HUES48 (cell line): Measurements from ENCODE around the gene RNASE1.

Source experiments
- H3K27ac ChIP-seq: one replicate; pipeline ENCODE4 v1.7.0; 2013; ENCODE audit warnings: low read depth, low read length, inconsistent platforms
- H3K27me3 ChIP-seq: 2 replicates; pipeline ENCODE4 v1.6.1; 2013; ENCODE audit warnings: mild to moderate bottlenecking, low read length; ENCODE audit not compliant: control insufficient read depth, insufficient read depth
- H3K36me3 ChIP-seq: 2 replicates; pipeline ENCODE4 v1.6.1; 2013; ENCODE audit warnings: low read length; ENCODE audit not compliant: control insufficient read depth, insufficient read depth
- H3K4me1 ChIP-seq: 2 replicates; pipeline ENCODE4 v1.6.1; 2013; ENCODE audit warnings: mild to moderate bottlenecking, low read length; ENCODE audit not compliant: control insufficient read depth, insufficient read depth
- H3K4me3 ChIP-seq: 2 replicates; pipeline ENCODE4 v1.5.1; 2013; ENCODE audit warnings: mild to moderate bottlenecking, low read depth, low read length
- H3K9ac ChIP-seq: 2 replicates; pipeline ENCODE4 v1.6.1; 2013; ENCODE audit warnings: mild to moderate bottlenecking, low read depth, low read length, moderate library complexity
- H3K9me3 ChIP-seq: 2 replicates; pipeline ENCODE4 v1.6.1; 2013; ENCODE audit warnings: low read length; ENCODE audit not compliant: control insufficient read depth, insufficient read depth

The RNASE1 gene

DNA sequence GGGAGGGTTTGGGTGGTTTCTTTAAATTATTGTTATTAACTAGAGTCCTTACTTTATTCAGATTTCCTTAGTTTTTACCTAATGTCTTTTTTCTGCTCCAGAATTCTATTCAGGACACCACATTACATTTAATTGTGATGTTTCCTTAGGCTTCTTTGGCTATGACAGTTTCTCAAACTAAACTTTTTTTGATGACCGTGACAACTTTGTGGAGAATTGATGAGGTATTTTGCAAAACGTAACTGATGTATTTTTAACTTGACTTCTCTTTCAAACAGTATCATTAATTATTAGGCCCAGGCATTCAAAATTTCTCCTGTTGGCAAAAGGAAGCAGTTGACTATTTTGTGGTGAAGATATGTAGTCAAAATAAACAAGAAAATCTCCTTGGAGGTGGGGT, 11.0 kb downstream of the RNASE1 start:
- Histone ChIP-seq H3K9ac (no peak overlapping the region), H3K4me3 (no peak overlapping the region), H3K9me3 (no peaks in the 10 kb centered on the region), H3K27ac (no peak overlapping the region), H3K36me3 (no peaks in the 10 kb centered on the region), H3K4me1 (peaks cover 21% of the 10 kb centered on the region), H3K27me3 (no peaks in the 10 kb centered on the region)

DNA sequence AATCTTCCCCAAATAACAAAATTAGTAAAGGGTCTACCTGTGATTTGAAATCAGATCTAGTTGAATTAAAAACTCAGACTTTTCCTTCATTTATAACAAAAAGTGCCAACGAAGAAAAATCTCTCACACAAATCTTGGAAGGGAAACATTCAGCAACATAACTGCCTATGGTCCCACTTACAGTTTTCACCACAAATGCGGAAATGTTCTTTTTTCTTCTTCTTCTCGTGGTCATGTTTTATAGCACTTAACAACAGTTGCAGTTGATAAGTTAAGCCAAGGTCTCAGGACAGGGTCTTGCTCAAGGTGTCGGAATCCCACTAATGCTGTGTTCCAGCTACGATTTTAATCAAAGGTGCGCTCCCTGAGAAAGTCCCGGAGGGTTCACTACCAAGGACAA, 11.5 kb downstream of the RNASE1 start:
- no peaks in the 10 kb centered on the region for H3K27me3 ChIP-seq
- H3K9me3 ChIP-seq, result no peaks in the 10 kb centered on the region
- peaks cover 21% of the 10 kb centered on the region for H3K4me1 ChIP-seq
- no peaks in the 10 kb centered on the region for H3K36me3 ChIP-seq
- H3K4me3 ChIP-seq, result no peak overlapping the region
- H3K9ac ChIP-seq, result no peak overlapping the region
- H3K27ac ChIP-seq, result no peak overlapping the region

DNA sequence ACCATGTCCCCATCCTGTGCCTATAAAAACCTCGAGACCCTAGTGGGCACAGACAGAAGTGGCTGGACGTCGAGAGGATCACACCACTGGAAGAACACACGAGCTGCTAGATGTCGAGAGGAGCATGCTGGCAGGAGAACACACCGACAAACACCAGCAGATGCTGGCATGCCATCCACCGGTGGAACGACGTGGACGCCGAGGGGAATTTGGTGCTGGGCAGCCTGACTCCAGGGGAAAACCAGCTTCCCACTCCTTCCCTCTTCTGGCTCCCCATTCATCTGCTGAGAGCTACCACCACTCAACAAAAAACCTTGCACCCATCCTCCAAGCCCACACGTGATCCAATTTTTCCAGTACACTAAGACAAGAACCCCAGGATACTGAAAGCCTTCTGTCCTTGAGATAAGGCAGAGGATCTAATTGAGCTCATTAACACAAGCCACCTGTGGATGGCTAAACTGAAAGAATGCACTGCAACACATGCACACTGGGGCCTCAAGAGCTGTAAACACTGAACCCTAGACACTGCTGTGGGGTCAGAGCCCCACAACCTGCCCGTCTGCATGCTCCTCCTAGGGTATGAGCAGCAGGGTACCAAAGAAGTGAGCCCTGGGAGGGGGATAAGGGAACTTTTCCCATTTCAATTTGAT, 12.1 kb downstream of the RNASE1 start:
- Histone ChIP-seq H3K4me3 (no peak overlapping the region), H3K27ac (no peak overlapping the region), H3K9ac (no peak overlapping the region), H3K4me1 (peaks cover 21% of the 10 kb centered on the region), H3K36me3 (no peaks in the 10 kb centered on the region), H3K9me3 (no peaks in the 10 kb centered on the region), H3K27me3 (no peaks in the 10 kb centered on the region)

DNA sequence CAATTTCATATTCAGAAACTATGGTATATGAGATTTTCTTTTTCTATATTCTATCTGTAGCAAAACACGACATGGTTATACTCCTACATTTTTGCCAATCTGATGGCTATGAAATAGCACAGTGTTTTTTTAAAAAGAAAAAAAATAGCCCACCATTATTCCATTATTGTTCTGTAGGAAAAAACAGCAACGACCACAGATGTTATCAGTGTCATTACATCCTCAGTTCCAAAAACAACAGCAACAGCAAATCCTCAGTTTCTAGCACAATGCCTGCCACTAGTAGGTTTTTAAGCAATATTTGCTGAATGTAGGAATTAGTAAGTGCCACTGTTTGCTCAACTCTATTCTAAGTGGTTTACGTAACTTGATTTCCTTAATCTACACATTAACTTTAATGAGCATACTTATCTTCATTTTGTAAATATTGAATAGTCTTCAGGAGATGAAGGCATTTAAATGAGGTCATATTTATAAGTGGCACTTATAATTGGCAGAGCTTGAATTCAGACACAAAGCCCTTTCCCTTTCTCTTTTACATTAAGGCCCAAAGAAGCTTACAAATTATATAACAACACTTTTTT, 13.3 kb downstream of the RNASE1 start:
- Histone ChIP-seq H3K27ac (no peak overlapping the region), H3K4me1 (peaks cover 14% of the 10 kb centered on the region), H3K9ac (no peak overlapping the region), H3K36me3 (no peaks in the 10 kb centered on the region), H3K27me3 (no peaks in the 10 kb centered on the region), H3K4me3 (no peak overlapping the region), H3K9me3 (no peaks in the 10 kb centered on the region)

DNA sequence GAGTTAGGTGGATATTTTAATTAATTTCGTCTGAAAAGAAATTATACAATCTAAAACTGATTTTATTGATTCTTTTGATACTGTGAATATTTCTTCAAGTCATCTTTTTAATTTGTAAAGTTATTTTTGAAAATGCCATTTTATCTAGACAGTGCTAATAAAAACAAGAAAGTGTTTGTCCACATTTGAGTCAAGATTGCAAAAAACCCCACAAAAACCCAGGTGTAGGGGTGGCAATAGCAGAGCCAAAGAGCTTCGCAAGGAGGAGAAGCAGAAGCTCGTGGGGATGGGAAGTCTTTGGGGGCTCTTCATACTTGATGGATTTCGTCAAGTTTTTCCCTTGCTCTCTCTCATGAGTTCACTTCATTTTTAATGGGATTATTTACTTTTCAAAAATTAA, 15.6 kb downstream of the RNASE1 start:
- no peak overlapping the region for H3K4me3 ChIP-seq
- H3K9me3 ChIP-seq, result no peaks in the 10 kb centered on the region
- H3K27ac ChIP-seq, result no peak overlapping the region
- H3K9ac ChIP-seq, result no peak overlapping the region
- H3K4me1 ChIP-seq, result peaks cover 24% of the 10 kb centered on the region
- H3K36me3 ChIP-seq, result no peaks in the 10 kb centered on the region
- H3K27me3 ChIP-seq, result no peaks in the 10 kb centered on the region

DNA sequence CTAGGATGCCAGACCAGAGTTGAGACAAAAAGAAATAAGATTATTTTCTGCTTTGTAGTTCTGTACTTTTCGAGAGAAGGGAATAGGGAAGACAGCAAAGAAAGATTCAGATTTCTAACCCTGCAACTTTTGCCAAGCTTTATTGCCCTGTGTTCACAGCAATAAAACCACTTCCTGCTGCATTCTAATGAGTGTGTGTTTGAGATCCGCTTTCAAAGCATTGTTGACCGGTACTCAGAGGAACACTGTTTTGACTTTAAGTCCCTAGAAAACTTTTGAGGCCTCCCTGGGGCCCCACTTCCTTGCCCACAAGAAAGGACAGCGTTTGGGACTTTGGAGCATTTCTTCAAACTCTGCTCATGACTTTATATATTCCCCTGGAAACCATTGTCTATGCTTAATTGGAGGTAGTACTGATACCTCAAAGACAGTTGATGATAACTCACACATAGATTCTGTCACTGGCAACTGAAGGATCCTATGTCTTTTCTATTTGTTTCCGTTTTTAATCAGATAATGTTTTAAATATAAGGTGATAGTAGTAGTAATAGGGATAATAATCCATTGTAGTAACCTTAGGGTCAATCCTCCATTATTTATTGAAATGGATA, 20.3 kb downstream of the RNASE1 start:
- H3K27me3 ChIP-seq, result no peaks in the 10 kb centered on the region
- no peaks in the 10 kb centered on the region for H3K9me3 ChIP-seq
- H3K9ac ChIP-seq, result no peak overlapping the region
- no peak overlapping the region; the same call in 1 of the 2 replicates for H3K4me3 ChIP-seq
- H3K4me1 ChIP-seq, result peaks cover 36% of the 10 kb centered on the region
- H3K27ac ChIP-seq, result peak overlapping the region; percentile 51
- H3K36me3 ChIP-seq, result no peaks in the 10 kb centered on the region

DNA sequence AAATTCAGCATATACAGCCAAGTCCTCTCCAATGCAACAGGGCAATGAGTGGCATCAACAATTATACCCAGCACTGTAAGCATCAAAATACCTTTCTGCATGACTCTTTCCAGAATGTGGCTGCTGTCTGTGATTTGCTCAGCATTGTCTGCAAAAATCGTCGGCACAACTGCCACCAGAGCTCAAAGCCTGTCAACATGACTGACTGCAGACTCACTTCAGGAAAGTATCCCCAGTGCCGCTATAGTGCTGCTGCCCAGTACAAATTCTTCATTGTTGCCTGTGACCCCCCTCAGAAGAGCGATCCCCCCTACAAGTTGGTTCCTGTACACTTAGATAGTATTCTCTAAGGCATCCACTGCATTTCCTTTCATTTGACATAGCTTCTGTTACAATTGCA, 20.8 kb downstream of the RNASE1 start:
- Histone ChIP-seq H3K4me3 (no peak overlapping the region), H3K27ac (peak overlapping the region; percentile 51), H3K36me3 (no peaks in the 10 kb centered on the region), H3K27me3 (no peaks in the 10 kb centered on the region), H3K9me3 (no peaks in the 10 kb centered on the region), H3K4me1 (peaks cover 36% of the 10 kb centered on the region), H3K9ac (no peak overlapping the region)

DNA sequence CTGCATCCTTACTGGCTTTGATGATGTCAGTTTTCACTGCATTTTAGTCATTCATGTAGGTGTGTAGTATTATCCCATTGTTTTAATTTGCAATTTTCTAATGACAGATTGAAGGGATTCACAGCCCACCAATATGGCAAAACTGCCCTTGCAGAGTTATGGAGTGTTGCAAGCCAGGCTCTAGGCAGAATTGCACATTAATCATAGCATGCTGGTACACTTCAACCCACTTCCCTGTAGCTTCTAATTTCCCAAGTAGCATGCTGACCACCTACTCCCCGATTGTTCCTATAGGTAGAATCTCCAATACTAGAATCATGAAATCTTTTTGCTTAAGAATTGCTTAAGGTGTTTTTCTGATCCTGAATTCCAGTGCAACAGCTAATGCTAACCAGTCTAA, 26.7 kb downstream of the RNASE1 start:
- Histone ChIP-seq H3K27ac (no peak overlapping the region), H3K27me3 (no peaks in the 10 kb centered on the region), H3K4me3 (no peak overlapping the region), H3K9ac (no peak overlapping the region), H3K4me1 (peaks cover 34% of the 10 kb centered on the region), H3K9me3 (peaks cover 7% of the 10 kb centered on the region), H3K36me3 (no peaks in the 10 kb centered on the region)

DNA sequence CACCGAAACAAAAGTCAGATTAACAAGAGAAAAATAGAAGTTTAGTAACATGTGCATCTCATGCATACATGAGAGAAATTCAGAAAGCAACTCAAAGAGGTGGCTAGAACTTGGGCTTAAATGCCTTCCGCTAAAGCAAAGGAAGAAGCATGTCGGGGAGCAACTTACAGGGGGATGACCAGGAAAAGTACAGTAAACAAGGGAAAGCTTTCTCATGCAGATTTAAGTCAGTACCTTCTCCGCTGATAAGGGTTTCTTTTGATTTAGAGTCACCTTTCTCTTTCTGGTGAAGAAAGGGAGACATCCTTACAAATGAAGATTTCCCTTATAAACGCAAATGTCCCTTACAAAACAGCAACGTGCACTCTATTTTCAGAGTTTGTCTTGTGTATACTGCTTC, 27.6 kb downstream of the RNASE1 start:
- peak overlapping the region; percentile 75 for H3K27ac ChIP-seq
- H3K9me3 ChIP-seq, result peaks cover 7% of the 10 kb centered on the region
- H3K4me1 ChIP-seq, result peaks cover 29% of the 10 kb centered on the region
- no peaks in the 10 kb centered on the region for H3K36me3 ChIP-seq
- H3K4me3 ChIP-seq, result peak overlapping the region; percentile 34
- no peaks in the 10 kb centered on the region for H3K27me3 ChIP-seq
- H3K9ac ChIP-seq, result no peak overlapping the region

DNA sequence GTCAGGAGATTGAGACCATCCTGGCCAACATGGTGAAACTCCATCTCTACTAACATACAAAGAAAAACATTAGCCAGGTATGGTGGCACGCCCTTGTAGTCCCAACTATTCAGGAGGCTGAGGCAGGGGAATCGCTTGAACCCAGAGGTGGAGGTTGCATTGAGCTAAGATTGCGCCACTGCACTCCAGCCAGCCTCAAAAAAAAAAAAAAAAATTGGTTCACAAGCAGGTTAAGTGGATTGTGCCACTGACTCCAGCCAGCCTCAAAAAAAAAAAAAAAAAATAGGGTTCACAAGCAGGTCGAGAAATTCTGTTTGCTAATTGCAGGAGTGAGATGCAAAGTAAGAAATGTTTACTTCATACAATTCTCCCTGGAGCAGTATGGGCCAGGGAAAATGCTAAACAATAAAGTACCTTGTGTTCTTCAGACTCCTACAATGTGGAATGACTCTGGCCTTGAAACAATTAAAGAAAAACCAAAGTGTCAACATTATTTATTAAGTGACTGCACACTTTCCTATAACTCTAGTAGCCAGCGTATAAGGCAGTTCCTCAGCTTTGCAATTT, 28.3 kb downstream of the RNASE1 start:
- Histone ChIP-seq H3K9me3 (peaks cover 7% of the 10 kb centered on the region), H3K36me3 (no peaks in the 10 kb centered on the region), H3K4me3 (peak overlapping the region; percentile 34), H3K27ac (peak overlapping the region; percentile 75), H3K9ac (no peak overlapping the region; the same call in 1 of the 2 replicates), H3K27me3 (no peaks in the 10 kb centered on the region), H3K4me1 (peaks cover 26% of the 10 kb centered on the region)

DNA sequence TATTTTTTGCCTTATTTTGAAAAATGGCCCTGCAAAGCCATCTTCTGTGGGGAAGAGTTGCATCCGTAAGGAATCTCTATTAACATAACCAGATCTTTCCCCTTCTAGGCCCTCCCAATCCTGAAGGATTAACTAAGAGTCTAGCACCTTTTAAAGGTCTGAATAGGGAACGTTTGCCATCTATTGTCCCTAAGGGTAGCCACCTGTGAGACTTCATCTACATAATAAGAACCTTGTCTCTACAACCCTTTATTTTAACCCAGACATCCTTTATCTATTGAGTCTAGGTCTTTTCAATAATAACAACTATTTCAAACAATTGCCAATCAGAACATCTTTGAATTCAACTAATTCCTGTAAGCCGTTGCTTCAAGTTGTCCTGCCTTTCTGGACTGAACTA, 30.0 kb downstream of the RNASE1 start:
- peaks cover 26% of the 10 kb centered on the region for H3K4me1 ChIP-seq
- no peak overlapping the region for H3K9ac ChIP-seq
- H3K27me3 ChIP-seq, result no peaks in the 10 kb centered on the region
- H3K36me3 ChIP-seq, result no peaks in the 10 kb centered on the region
- no peak overlapping the region for H3K4me3 ChIP-seq
- H3K9me3 ChIP-seq, result peaks cover 7% of the 10 kb centered on the region
- H3K27ac ChIP-seq, result peak overlapping the region; percentile 58
